Measurements from ENCODE around the gene TEAD1. TPM values are rescaled to one million over a fixed set of nuclear protein-coding genes. Genes with fewer than 3 reads are reported as not detected.

Gene TEAD1
- total and polyA plus RNA-seq, 9 of the 15 experiments (the other 6 are each of a cell fraction or from before 2014, with no cell fraction given), result 1.7 to 17.7 (median 10.8) TPM

GRCh38 chr11:12752868-12753524 is 78.8 kb downstream of the TEAD1 start:
- Histone ChIP-seq H3K79me2 (ENCODE audit: control insufficient read depth, insufficient read depth, low read length) (peaks cover 3% of the 10 kb centered on the region; the same call in 2 of the 3 replicates), H3K9ac (ENCODE audit: insufficient read depth in 1 of 2, low read depth in 2 of 2, low read length in 2 of 2) (no peak overlapping the region), H3K27me3 (ENCODE audit: control insufficient read depth in 2 of 2, insufficient read depth in 2 of 2, low read length in 2 of 2) (no peaks in the 10 kb centered on the region), H2AFZ (ENCODE audit: low read depth, low read length) (no peak overlapping the region), H3K4me3 (no peak overlapping the region), H3K9me1 (ENCODE audit: control insufficient read depth, insufficient read depth, low read length) (no peaks in the 10 kb centered on the region), H3K9me3 (replicated peaks; ENCODE audit: control insufficient read depth, insufficient read depth, low read depth, low read length) (no peaks in the 10 kb centered on the region), H3K4me1 (replicated peaks in 1 of 2; ENCODE audit: control insufficient read depth in 2 of 2, insufficient read depth in 2 of 2, low read length in 2 of 2) (peaks cover 0 to 3% of the 10 kb centered on the region in 2 experiments; a peak in 1 of 5 replicates), H4K20me1 (replicated peaks; ENCODE audit: control insufficient read depth, insufficient read depth, low read length) (no peaks in the 10 kb centered on the region), H3K27ac (ENCODE audit: extremely low read depth, low read depth, low read length) (no peak overlapping the region), H3K36me3 (ENCODE audit: control insufficient read depth, insufficient read depth, low read length) (no peaks in the 10 kb centered on the region), H3K4me2 (ENCODE audit: insufficient read depth, low read length) (no peak overlapping the region)
- DNase-seq (ENCODE audit: extremely low read depth in 1 of 4, low spot score in 3 of 4), result no peak
- in situ Hi-C loops (cut with MboI) (no loop called here), intact Hi-C loops (cut with micrococcal nuclease) (no loop called here)
- ChIA-PET CTCF (ENCODE audit: low intra/inter-chr PET ratio) (no interaction called here), POLR2A (no interaction called here)
- BruUV-seq (replicated peaks), result no TSS peak
- no peak for ATAC-seq
- TF ChIP-seq ZBTB17 (CRISPR knock-in tag; IDR thresholded peaks at IDR 0.05) (no peak), ZNF316 (IDR thresholded peaks at IDR 0.05) (peak; percentile 35; the same call in 1 of the 2 replicates), ZNF143 (CRISPR knock-in tag; IDR thresholded peaks at IDR 0.05) (no peak), SMARCC2 (IDR thresholded peaks at IDR 0.05; ENCODE audit: low read depth) (no peak), ZBED1 (IDR thresholded peaks at IDR 0.05) (no peak)
- no peak for FAIRE-seq
- 87% methylated on average over 7 of the region's 8 CpGs for WGBS (ENCODE audit: insufficient coverage, low coverage, missing lambda C conversion rate)

GRCh38 chr11:12754021-12754420 is 79.8 kb downstream of the TEAD1 start:
- BruUV-seq (replicated peaks), result no TSS peak
- FAIRE-seq, result no peak
- intact Hi-C loops (cut with micrococcal nuclease), result no loop called here
- Histone ChIP-seq H3K4me3 (no peak overlapping the region), H3K79me2 (ENCODE audit: control insufficient read depth, insufficient read depth, low read length) (peaks cover 3% of the 10 kb centered on the region; the same call in 2 of the 3 replicates), H3K36me3 (ENCODE audit: control insufficient read depth, insufficient read depth, low read length) (no peaks in the 10 kb centered on the region), H3K9me1 (ENCODE audit: control insufficient read depth, insufficient read depth, low read length) (no peaks in the 10 kb centered on the region), H4K20me1 (replicated peaks; ENCODE audit: control insufficient read depth, insufficient read depth, low read length) (no peaks in the 10 kb centered on the region), H3K4me2 (ENCODE audit: insufficient read depth, low read length) (no peak overlapping the region), H3K9me3 (replicated peaks; ENCODE audit: control insufficient read depth, insufficient read depth, low read depth, low read length) (no peaks in the 10 kb centered on the region), H3K27ac (ENCODE audit: extremely low read depth, low read depth, low read length) (no peak overlapping the region), H3K4me1 (replicated peaks in 1 of 2; ENCODE audit: control insufficient read depth in 2 of 2, insufficient read depth in 2 of 2, low read length in 2 of 2) (peaks cover 0 to 3% of the 10 kb centered on the region in 2 experiments; a peak in 1 of 5 replicates), H2AFZ (ENCODE audit: low read depth, low read length) (no peak overlapping the region), H3K27me3 (ENCODE audit: control insufficient read depth in 2 of 2, insufficient read depth in 2 of 2, low read length in 2 of 2) (no peaks in the 10 kb centered on the region), H3K9ac (ENCODE audit: insufficient read depth in 1 of 2, low read depth in 2 of 2, low read length in 2 of 2) (no peak overlapping the region)
- no peak for DNase-seq (ENCODE audit: extremely low read depth in 1 of 4, low spot score in 3 of 4)
- POLR2A ChIA-PET, result interaction anchor here (2.9 kb wide), 1 partner anchor 8 kb away, joined by 11 read pairs; no protein-coding TSS in a partner anchor
- TF ChIP-seq KDM1A (IDR thresholded peaks at IDR 0.05) (0 out of 4 replicates have a peak, but pooled peaks of 1 of the 2 experiments have one; percentile 4), ZNF277 (CRISPR knock-in tag; IDR thresholded peaks at IDR 0.05; ENCODE audit: borderline replicate concordance) (no peak)
- WGBS (ENCODE audit: insufficient coverage, low coverage, missing lambda C conversion rate), result 57% methylated on average over 3 of the region's 3 CpGs
- ATAC-seq, result no peak
- CTCF ChIA-PET (ENCODE audit: low intra/inter-chr PET ratio), result interaction anchor here (0.7 kb wide), 1 partner anchor 1555 kb away, joined by 3 read pairs; no protein-coding TSS in a partner anchor
- in situ Hi-C loops (cut with MboI), result no loop called here
